ENCODE data around the gene GOLIM4. TPM values are rescaled to one million over a fixed set of nuclear protein-coding genes. Genes with fewer than 3 reads are reported as not detected.
A peak's percentile ranks its signal among the peaks of the same experiment; 100 is the strongest.

The GOLIM4 gene
- total and polyA plus RNA-seq, 4 donors: 20.5 to 48.8 (median 32.9) TPM

GRCh38 chr3:168051070-168051469 lies 44.7 kb downstream of the GOLIM4 start:
- Histone ChIP-seq H3K9me3 (ENCODE audit: control insufficient read depth, low read length) (no peaks in the 10 kb centered on the region), H3K4me1 (ENCODE audit: control insufficient read depth in 1 of 2, insufficient read depth in 2 of 2, low read length in 2 of 2) (peaks cover 0 to 3% of the 10 kb centered on the region in 2 donors), H3K27me3 (ENCODE audit: control insufficient read depth in 1 of 2, insufficient read depth in 2 of 2, low read length in 1 of 2) (no peaks in the 10 kb centered on the region), H3K27ac (ENCODE audit: low read depth in 1 of 2, low read length in 2 of 2) (no peak overlapping the region), H3K36me3 (ENCODE audit: control insufficient read depth in 1 of 2, insufficient read depth in 2 of 2, low read length in 1 of 2) (no peaks in the 10 kb centered on the region), H3K4me3 (ENCODE audit: low read length in 2 of 2) (no peak overlapping the region)
- intact Hi-C loops (cut with DNase I): loop anchor here in 1 of 2 donors (5.0 kb wide), 1 partner anchor 46 kb away; the partner anchor contains the start of gene GOLIM4
- no peak for DNase-seq
- no peak for ATAC-seq (ENCODE audit: low FRiP score)

GRCh38 chr3:168049367-168049974 lies 46.3 kb downstream of the GOLIM4 start:
- Histone ChIP-seq H3K27ac (ENCODE audit: low read depth in 1 of 2, low read length in 2 of 2) (no peak overlapping the region), H3K4me3 (ENCODE audit: low read length in 2 of 2) (no peak overlapping the region), H3K27me3 (ENCODE audit: control insufficient read depth in 1 of 2, insufficient read depth in 2 of 2, low read length in 1 of 2) (no peaks in the 10 kb centered on the region), H3K4me1 (ENCODE audit: control insufficient read depth in 1 of 2, insufficient read depth in 2 of 2, low read length in 2 of 2) (peaks cover 0 to 3% of the 10 kb centered on the region in 2 donors), H3K9me3 (ENCODE audit: control insufficient read depth, low read length) (no peaks in the 10 kb centered on the region), H3K36me3 (ENCODE audit: control insufficient read depth in 1 of 2, insufficient read depth in 2 of 2, low read length in 1 of 2) (no peaks in the 10 kb centered on the region)
- intact Hi-C loops (cut with DNase I): loop anchor here in 1 of 2 donors (5.0 kb wide), 1 partner anchor 48 kb away; the partner anchor contains the start of gene GOLIM4
- WGBS, 2 donors: 45 to 48% methylated on average over 6 of the region's 6 CpGs
- peak; percentile 16 for ATAC-seq (ENCODE audit: low FRiP score)
- no peak for DNase-seq

- intact Hi-C loops (cut with DNase I): loop anchor here in 1 of 2 donors (5.0 kb wide), 1 partner anchor 49 kb away; the partner anchor contains the start of gene GOLIM4
- WGBS, 2 donors: 45 to 52% methylated on average over 5 of the region's 5 CpGs
- Histone ChIP-seq H3K36me3 (ENCODE audit: control insufficient read depth in 1 of 2, insufficient read depth in 2 of 2, low read length in 1 of 2) (no peaks in the 10 kb centered on the region), H3K4me1 (ENCODE audit: control insufficient read depth in 1 of 2, insufficient read depth in 2 of 2, low read length in 2 of 2) (peaks cover 0 to 3% of the 10 kb centered on the region in 2 donors), H3K4me3 (ENCODE audit: low read length in 2 of 2) (no peak overlapping the region), H3K27ac (ENCODE audit: low read depth in 1 of 2, low read length in 2 of 2) (no peak overlapping the region), H3K9me3 (ENCODE audit: control insufficient read depth, low read length) (no peaks in the 10 kb centered on the region), H3K27me3 (ENCODE audit: control insufficient read depth in 1 of 2, insufficient read depth in 2 of 2, low read length in 1 of 2) (no peaks in the 10 kb centered on the region)
- ATAC-seq (ENCODE audit: low FRiP score) (no peak), DNase-seq (no peak)
Observed at GRCh38 chr3:168048414-168049330, 47.1 kb downstream of the GOLIM4 start.

- H3K36me3 ChIP-seq (ENCODE audit: control insufficient read depth in 1 of 2, insufficient read depth in 2 of 2, low read length in 1 of 2): no peaks in the 10 kb centered on the region
- no peak for ATAC-seq (ENCODE audit: low FRiP score)
- intact Hi-C loops (cut with DNase I): loop anchor here (1.0 to 5.0 kb wide), 3 partner anchors 49 to 119 kb away; partner anchors contain the start of gene GOLIM4 (in 1 of the 2)
- 76 to 78% methylated on average over 3 of the region's 3 CpGs for WGBS, 2 donors
- no peaks in the 10 kb centered on the region for H3K9me3 ChIP-seq (ENCODE audit: control insufficient read depth, low read length)
- peaks cover 0 to 3% of the 10 kb centered on the region in 2 donors for H3K4me1 ChIP-seq (ENCODE audit: control insufficient read depth in 1 of 2, insufficient read depth in 2 of 2, low read length in 2 of 2)
- H3K27me3 ChIP-seq (ENCODE audit: control insufficient read depth in 1 of 2, insufficient read depth in 2 of 2, low read length in 1 of 2): no peaks in the 10 kb centered on the region
- H3K4me3 ChIP-seq (ENCODE audit: low read length in 2 of 2): no peak overlapping the region
- H3K27ac ChIP-seq (ENCODE audit: low read depth in 1 of 2, low read length in 2 of 2): no peak overlapping the region
- no peak for DNase-seq
Observed at GRCh38 chr3:168047936-168048335, 47.8 kb downstream of the GOLIM4 start.

GRCh38 chr3:168047190-168047795 lies 48.4 kb downstream of the GOLIM4 start:
- Histone ChIP-seq H3K27me3 (ENCODE audit: control insufficient read depth in 1 of 2, insufficient read depth in 2 of 2, low read length in 1 of 2) (no peaks in the 10 kb centered on the region), H3K4me3 (ENCODE audit: low read length in 2 of 2) (no peak overlapping the region), H3K36me3 (ENCODE audit: control insufficient read depth in 1 of 2, insufficient read depth in 2 of 2, low read length in 1 of 2) (no peaks in the 10 kb centered on the region), H3K4me1 (ENCODE audit: control insufficient read depth in 1 of 2, insufficient read depth in 2 of 2, low read length in 2 of 2) (peaks cover 0 to 3% of the 10 kb centered on the region in 2 donors), H3K9me3 (ENCODE audit: control insufficient read depth, low read length) (no peaks in the 10 kb centered on the region), H3K27ac (ENCODE audit: low read depth in 1 of 2, low read length in 2 of 2) (no peak overlapping the region)
- DNase-seq: no peak
- 61 to 64% methylated on average over 1 of the region's 1 CpG for WGBS, 2 donors
- intact Hi-C loops (cut with DNase I): loop anchor here (1.0 to 5.0 kb wide), 3 partner anchors 50 to 120 kb away; partner anchors contain the start of gene GOLIM4 (in 1 of the 2)
- ATAC-seq (ENCODE audit: low FRiP score): peak; percentile 72

- no peak overlapping the region for H3K4me3 ChIP-seq (ENCODE audit: low read length in 2 of 2)
- no peak for DNase-seq
- no peak overlapping the region for H3K27ac ChIP-seq (ENCODE audit: low read depth in 1 of 2, low read length in 2 of 2)
- 66 to 76% methylated on average over 6 of the region's 6 CpGs for WGBS, 2 donors
- no peaks in the 10 kb centered on the region for H3K27me3 ChIP-seq (ENCODE audit: control insufficient read depth in 1 of 2, insufficient read depth in 2 of 2, low read length in 1 of 2)
- no peaks in the 10 kb centered on the region for H3K36me3 ChIP-seq (ENCODE audit: control insufficient read depth in 1 of 2, insufficient read depth in 2 of 2, low read length in 1 of 2)
- no peaks in the 10 kb centered on the region for H3K9me3 ChIP-seq (ENCODE audit: control insufficient read depth, low read length)
- H3K4me1 ChIP-seq (ENCODE audit: control insufficient read depth in 1 of 2, insufficient read depth in 2 of 2, low read length in 2 of 2): peaks cover 0 to 3% of the 10 kb centered on the region in 2 donors
- no peak for ATAC-seq (ENCODE audit: low FRiP score)
- intact Hi-C loops (cut with DNase I): no loop called here
Observed at GRCh38 chr3:168044049-168044448, 51.7 kb downstream of the GOLIM4 start.

- no peaks in the 10 kb centered on the region for H3K36me3 ChIP-seq (ENCODE audit: control insufficient read depth in 1 of 2, insufficient read depth in 2 of 2, low read length in 1 of 2)
- H3K27ac ChIP-seq (ENCODE audit: low read depth in 1 of 2, low read length in 2 of 2): no peak overlapping the region
- no peak for DNase-seq
- intact Hi-C loops (cut with DNase I): no loop called here
- H3K4me1 ChIP-seq (ENCODE audit: control insufficient read depth in 1 of 2, insufficient read depth in 2 of 2, low read length in 2 of 2): no peaks in the 10 kb centered on the region
- H3K9me3 ChIP-seq (ENCODE audit: control insufficient read depth, low read length): no peaks in the 10 kb centered on the region
- no peaks in the 10 kb centered on the region for H3K27me3 ChIP-seq (ENCODE audit: control insufficient read depth in 1 of 2, insufficient read depth in 2 of 2, low read length in 1 of 2)
- 72 to 74% methylated on average over 6 of the region's 6 CpGs for WGBS, 2 donors
- ATAC-seq (ENCODE audit: low FRiP score): no peak
- no peak overlapping the region for H3K4me3 ChIP-seq (ENCODE audit: low read length in 2 of 2)
Observed at GRCh38 chr3:168040607-168041208, 55.0 kb downstream of the GOLIM4 start.

- no peaks in the 10 kb centered on the region for H3K36me3 ChIP-seq (ENCODE audit: control insufficient read depth in 1 of 2, insufficient read depth in 2 of 2, low read length in 1 of 2)
- 94 to 95% methylated on average over 2 of the region's 2 CpGs for WGBS, 2 donors
- no peaks in the 10 kb centered on the region for H3K9me3 ChIP-seq (ENCODE audit: control insufficient read depth, low read length)
- no peaks in the 10 kb centered on the region for H3K27me3 ChIP-seq (ENCODE audit: control insufficient read depth in 1 of 2, insufficient read depth in 2 of 2, low read length in 1 of 2)
- no peak for ATAC-seq (ENCODE audit: low FRiP score)
- no peak overlapping the region for H3K27ac ChIP-seq (ENCODE audit: low read depth in 1 of 2, low read length in 2 of 2)
- DNase-seq: no peak
- intact Hi-C loops (cut with DNase I): no loop called here
- no peaks in the 10 kb centered on the region for H3K4me1 ChIP-seq (ENCODE audit: control insufficient read depth in 1 of 2, insufficient read depth in 2 of 2, low read length in 2 of 2)
- no peak overlapping the region for H3K4me3 ChIP-seq (ENCODE audit: low read length in 2 of 2)
Observed at GRCh38 chr3:168037020-168037419, 58.7 kb downstream of the GOLIM4 start.
